ENCODE data around the gene UAP1. TPM values are rescaled to one million over a fixed set of nuclear protein-coding genes. Genes with fewer than 3 reads are reported as not detected.

The UAP1 gene
- total RNA-seq, 1 experiment from 2014 or later = 49.6 TPM

Other genes with a start within 250 kb of the UAP1 start
- gene SPATA46, start 184.9 kb upstream of the UAP1 start, total RNA-seq (2014; rRNA removed; shearing (Covaris generic)) = not detected in 2 replicates
- 0.23 and 0.56 TPM in 2 replicates for gene C1orf226, start 180.0 kb upstream of the UAP1 start, total RNA-seq (2014; rRNA removed; shearing (Covaris generic))
- 0.06 TPM in 1 of 2 replicates, not detected in the other for gene SH2D1B, start 149.6 kb upstream of the UAP1 start, total RNA-seq (2014; rRNA removed; shearing (Covaris generic))
- 44.4 and 52.3 TPM in 2 replicates for gene UHMK1, start 63.9 kb upstream of the UAP1 start, total RNA-seq (2014; rRNA removed; shearing (Covaris generic))
- 35.5 and 36.5 TPM in 2 replicates for gene DDR2, start 70.7 kb downstream of the UAP1 start, total RNA-seq (2014; rRNA removed; shearing (Covaris generic))
- gene HSD17B7, start 229.0 kb downstream of the UAP1 start, total RNA-seq (2014; rRNA removed; shearing (Covaris generic)) = 17.1 and 17.5 TPM in 2 replicates

Measured in H4 (cell line).